Measurements from ENCODE around the gene IRGC.
A peak's percentile ranks its signal among the peaks of the same experiment; 100 is the strongest.
"Not testable (repeated sequence)": the region's sequence is repeated elsewhere in the genome, so short reads cannot be mapped to it uniquely, and the experiment has no call there.

Gene IRGC

GRCh38 chr19:43715776-43716175 lies at the start of gene IRGC:
Gene IRGC, plus strand, starts transcription at chr19:43716076. Its CDS starts 2,483 bp downstream, at chr19:43718559.
- no peak for DNase-seq (ENCODE audit: low read depth)

GRCh38 chr19:43667126-43667875 lies 48.6 kb upstream of the IRGC start:
- no peak for DNase-seq (ENCODE audit: low read depth)

- no peak for DNase-seq (ENCODE audit: low read depth)
These were observed 47.9 kb upstream of the IRGC start for GRCh38 chr19:43667876-43668405.

GRCh38 chr19:43668406-43669109 lies 47.3 kb upstream of the IRGC start:
- peak; percentile 93 for DNase-seq (ENCODE audit: low read depth)

GRCh38 chr19:43672061-43672679 lies 43.7 kb upstream of the IRGC start:
- no peak for DNase-seq (ENCODE audit: low read depth)

GRCh38 chr19:43673637-43674036 lies 42.2 kb upstream of the IRGC start:
- no peak for DNase-seq (ENCODE audit: low read depth)

- DNase-seq (ENCODE audit: low read depth): no peak
These were observed 41.7 kb upstream of the IRGC start for GRCh38 chr19:43674183-43674582.

GRCh38 chr19:43674596-43674995 lies 41.3 kb upstream of the IRGC start:
- no peak for DNase-seq (ENCODE audit: low read depth)

GRCh38 chr19:43675269-43675879 lies 40.5 kb upstream of the IRGC start:
- DNase-seq (ENCODE audit: low read depth): no peak

- no peak for DNase-seq (ENCODE audit: low read depth)
These were observed 40.0 kb upstream of the IRGC start for GRCh38 chr19:43675906-43676305.

- no peak for DNase-seq (ENCODE audit: low read depth)
These were observed 37.2 kb upstream of the IRGC start for GRCh38 chr19:43678512-43679261.

GRCh38 chr19:43681821-43682220 lies 34.1 kb upstream of the IRGC start:
- DNase-seq (ENCODE audit: low read depth): no peak

GRCh38 chr19:43682269-43682668 lies 33.6 kb upstream of the IRGC start:
- not testable (repeated sequence) for DNase-seq (ENCODE audit: low read depth)

GRCh38 chr19:43682824-43683661 lies 32.8 kb upstream of the IRGC start:
- DNase-seq (ENCODE audit: low read depth): no peak

- DNase-seq (ENCODE audit: low read depth): no peak
These were observed 32.0 kb upstream of the IRGC start for GRCh38 chr19:43683905-43684304.

- no peak for DNase-seq (ENCODE audit: low read depth)
These were observed 31.6 kb upstream of the IRGC start for GRCh38 chr19:43684326-43684725.

- no peak for DNase-seq (ENCODE audit: low read depth)
These were observed 28.2 kb upstream of the IRGC start for GRCh38 chr19:43687660-43687997.

- no peak for DNase-seq (ENCODE audit: low read depth)
These were observed 27.7 kb upstream of the IRGC start for GRCh38 chr19:43688059-43688701.

GRCh38 chr19:43690444-43690843 lies 25.4 kb upstream of the IRGC start:
- no peak for DNase-seq (ENCODE audit: low read depth)

GRCh38 chr19:43690890-43691289 lies 25.0 kb upstream of the IRGC start:
- DNase-seq (ENCODE audit: low read depth): no peak

All from stimulated activated CD8-positive, alpha-beta memory T cell treated with anti-CD3 and anti-CD28 coated beads, Interleukin-7, amount 100 ng/mL, for 24 hours (primary cell).